Measurements from ENCODE around the gene PPM1B. TPM values are rescaled to one million over a fixed set of nuclear protein-coding genes. Genes with fewer than 3 reads are reported as not detected.
A peak's percentile ranks its signal among the peaks of the same experiment; 100 is the strongest.

Gene PPM1B
- total and polyA plus RNA-seq, 2 of the 4 experiments (the other 2 are of a cell fraction), result 13.4 to 14.7 TPM

GRCh38 chr2:44212302-44212701, 43.6 kb downstream of the PPM1B start:
- ATAC-seq (ENCODE audit: low read depth), result no peak
- Histone ChIP-seq H2AK9ac (replicated peaks; ENCODE audit: low read depth, low read length, poor library complexity) (no peak overlapping the region), H3K27me3 (ENCODE audit: control insufficient read depth, insufficient read depth, low read length) (no peaks in the 10 kb centered on the region), H4K20me1 (ENCODE audit: insufficient read depth, low read length) (no peaks in the 10 kb centered on the region; the same call in 1 of the 2 replicates), H4K5ac (ENCODE audit: low read depth, low read length) (no peak overlapping the region), H2AK5ac (ENCODE audit: low read depth, low read length) (no peak overlapping the region), H3K18ac (ENCODE audit: low read depth, low read length) (no peak overlapping the region), H3K9me3 (ENCODE audit: control insufficient read depth, insufficient read depth, low read length) (peaks cover 5% of the 10 kb centered on the region; the same call in 1 of the 2 replicates), H3K4me2 (ENCODE audit: low read depth, low read length) (no peak overlapping the region), H3K4me1 (ENCODE audit: control insufficient read depth, insufficient read depth, low read length) (no peaks in the 10 kb centered on the region), H3K23ac (ENCODE audit: low read depth, low read length) (0 out of 2 replicates have a peak overlapping the region, but pooled peaks have one; percentile 44), H3K4me3 (ENCODE audit: insufficient read depth, low read depth, low read length) (no peak overlapping the region), H3K79me1 (ENCODE audit: low read depth in 1 of 2, low read length in 2 of 2) (peaks cover 14 to 15% of the 10 kb centered on the region in 2 experiments), H3K9ac (ENCODE audit: low read depth, low read length) (no peak overlapping the region), H2BK120ac (ENCODE audit: low read depth, low read length) (no peak overlapping the region), H3K14ac (replicated peaks; ENCODE audit: low read depth, low read length) (no peak overlapping the region), H2AFZ (replicated peaks; ENCODE audit: low read length, poor library complexity) (no peak overlapping the region), H2BK5ac (ENCODE audit: low read depth, low read length, poor library complexity, severe bottlenecking) (no peak overlapping the region), H4K91ac (ENCODE audit: insufficient read depth, low read depth, low read length) (no peak overlapping the region), H4K8ac (ENCODE audit: low read depth in 2 of 2, low read length in 2 of 2) (no peak overlapping the region), H3K4ac (ENCODE audit: low read depth, low read length) (no peak overlapping the region), H3K36me3 (ENCODE audit: control insufficient read depth, insufficient read depth, low read length) (peaks cover 8% of the 10 kb centered on the region), H3K9me1 (ENCODE audit: insufficient read depth, low read length) (peaks cover 2% of the 10 kb centered on the region; the same call in 1 of the 2 replicates), H2BK15ac (ENCODE audit: low read depth, low read length) (no peak overlapping the region), H2BK20ac (ENCODE audit: low read depth, low read length) (no peak overlapping the region), H3K56ac (ENCODE audit: extremely low read depth, insufficient read depth, low read length) (no peak overlapping the region), H3K27ac (ENCODE audit: insufficient read depth, low read length) (no peak overlapping the region)
- BruUV-seq (replicated peaks), result no TSS peak
- intact Hi-C loops (cut with micrococcal nuclease) (no loop called here), in situ Hi-C loops (cut with MboI; ENCODE audit: low sequenced_read_pairs) (no loop called here), dilution Hi-C loops (cut with HindIII; ENCODE audit: low sequenced_read_pairs, unreplicated experiment) (no loop called here)
- DNase-seq, result no peak
- no peak for TF ChIP-seq RFX5 (IDR thresholded peaks at IDR 0.05; ENCODE audit: low read depth, low read length)
- peak; percentile 95 for TF ChIP-seq MAFK (IDR thresholded peaks at IDR 0.05; ENCODE audit: low read depth, low read length)
- CTCF ChIA-PET, result no interaction called here
- POLR2A ChIA-PET (ENCODE audit: unreplicated experiment), result no interaction called here
- 100% methylated on average over 1 of the region's 4 CpGs; no CpG with 5 or more reads in 1 of the 2 experiments for WGBS, 2 experiments (ENCODE audit: extremely low coverage in 2 of 2, insufficient read length in 1 of 2)

Data from IMR-90 (cell line).